Caco-2 (cell line): ENCODE data around the gene HMGB1. TPM values are rescaled to one million over a fixed set of nuclear protein-coding genes. Genes with fewer than 3 reads are reported as not detected.

Source experiments
- BruUV-seq: library from RNA; stranded (reverse); fragments of 400-500 nt; replicated peaks from 2 replicates; lab custom pipeline; 2021; lab: Mats Ljungman, UMichigan
- CTCF ChIA-PET: fragments of 300-600 bp; sonication (Branson Sonifier 250); formaldehyde crosslinking; loops from one replicate; lab custom pipeline; 2022; ENCODE audit warnings: antibody characterized with exemption; lab: Charles Lee
- POLR2A ChIA-PET: fragments of 300-600 bp; sonication (Branson Sonifier 250); formaldehyde crosslinking; loops from one replicate; lab custom pipeline; 2022; ENCODE audit warnings: antibody characterized with exemption; lab: Charles Lee
- DNase-seq, 2 experiments: peaks; one replicate each; pipeline versions ENCODE4 v3.0.0 to v3.0.0-alpha.2; 2020 to 2022
- H3K27me3 ChIP-seq: replicated peaks from 2 replicates; pipeline ENCODE4 v1.6.0; 2011; ENCODE audit warnings: low read length; ENCODE audit not compliant: control insufficient read depth, insufficient read depth
- H3K36me3 ChIP-seq: 2 replicates; pipeline ENCODE4 v1.5.1; 2011; ENCODE audit warnings: low read length; ENCODE audit not compliant: control insufficient read depth, insufficient read depth
- H3K4me1 ChIP-seq: fragments of 250-450 bp; sonication (Bioruptor Pico); 2 replicates; pipeline ENCODE4 v1.5.1; 2020; ENCODE audit warnings: mild to moderate bottlenecking
- H3K4me3 ChIP-seq: 2 replicates; pipeline ENCODE4 v1.5.1; 2011; ENCODE audit warnings: low read depth, mild to moderate bottlenecking, control low read depth, low read length
- H3K9me3 ChIP-seq: fragments of 250-450 bp; sonication (Bioruptor Pico); 2 replicates; pipeline ENCODE4 v1.5.1; 2020; ENCODE audit warnings: mild to moderate bottlenecking, moderate library complexity
- H3K27ac Mint-ChIP-seq: one replicate; pipeline ENCODE4 v1.8.0; 2022; ENCODE audit warnings: mixed read lengths; ENCODE audit not compliant: unreplicated experiment
- H3K27me3 Mint-ChIP-seq: one replicate; pipeline ENCODE4 v1.8.0; 2022; ENCODE audit warnings: mixed read lengths; ENCODE audit not compliant: insufficient read depth, unreplicated experiment
- H3K36me3 Mint-ChIP-seq: one replicate; pipeline ENCODE4 v1.8.0; 2022; ENCODE audit warnings: mild to moderate bottlenecking, mixed read lengths; ENCODE audit not compliant: insufficient read depth, unreplicated experiment
- H3K4me1 Mint-ChIP-seq: one replicate; pipeline ENCODE4 v1.8.0; 2022; ENCODE audit warnings: low read depth, mixed read lengths; ENCODE audit not compliant: unreplicated experiment
- H3K4me3 Mint-ChIP-seq: one replicate; pipeline ENCODE4 v1.8.0; 2022; ENCODE audit warnings: mild to moderate bottlenecking, moderate library complexity, mixed read lengths; ENCODE audit not compliant: unreplicated experiment
- H3K9me3 Mint-ChIP-seq: one replicate; pipeline ENCODE4 v1.8.0; 2022; ENCODE audit warnings: mixed read lengths; ENCODE audit not compliant: unreplicated experiment
- intact Hi-C: fragments of 100-400 bp; cut with micrococcal nuclease; formaldehyde crosslinking; loops from one replicate; pipeline ENCODE4 v1.10.0; 2022; ENCODE audit not compliant: unreplicated experiment
- total RNA-seq: library from RNA; stranded (reverse); gene quantifications from 2 replicates; pipeline ENCODE4 v1.2.3, GENCODE V29; 2022
- TF ChIP-seq, protein P1 (sequence below), 2 experiments: fragments of 200-600 bp in 1 of 2; IDR thresholded peaks; 1 replicate in 1 of 2; 2 replicates in 1 of 2; pipeline versions ENCODE4 v1.5.1 to v1.8.0; 2011 to 2022; ENCODE audit warnings: antibody characterized with exemption in 1 of 2, control low read depth in 1 of 2, inconsistent platforms in 1 of 2, low read depth in 1 of 2, low read length in 1 of 2, mild to moderate bottlenecking in 1 of 2, moderate library complexity in 1 of 2; ENCODE audit not compliant: insufficient read depth in 1 of 2, severe bottlenecking in 1 of 2, unreplicated experiment in 1 of 2

HMGB1 gene
- total RNA-seq, 1 experiment from 2014 or later: 598 TPM

DNA sequence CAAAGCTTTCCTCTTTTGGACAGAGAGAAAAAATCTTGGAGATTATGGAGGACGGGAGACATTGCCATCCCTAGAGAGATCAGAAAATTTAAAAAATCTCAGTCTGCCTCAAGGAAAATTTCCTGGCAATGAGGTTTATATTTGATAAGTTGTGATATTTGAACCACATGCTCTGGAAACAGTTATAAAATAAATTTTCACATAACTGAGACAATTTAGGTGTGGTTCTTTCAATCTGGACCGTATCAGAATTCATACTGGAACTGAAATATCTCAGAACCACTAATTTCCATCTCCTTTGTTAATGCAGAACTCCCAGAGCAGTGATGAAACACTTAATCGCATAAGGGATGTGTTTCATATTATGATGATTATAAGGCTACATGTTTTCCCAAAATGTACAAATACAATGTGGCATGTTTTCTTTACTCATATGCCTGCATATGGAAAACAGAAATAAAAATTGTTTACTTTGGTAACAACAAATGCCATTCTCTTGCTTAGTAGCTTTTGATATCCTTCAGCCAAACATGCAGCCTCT is 29.8 kb downstream of the HMGB1 start:
- H3K36me3 ChIP-seq: no peaks in the 10 kb centered on the region
- ChIA-PET POLR2A (no interaction called here), CTCF (no interaction called here)
- intact Hi-C loops: no loop called here
- no peak overlapping the region for H3K4me3 Mint-ChIP-seq
- no peaks in the 10 kb centered on the region for H3K4me1 Mint-ChIP-seq
- no peak for DNase-seq
- no peaks in the 10 kb centered on the region for H3K9me3 ChIP-seq
- BruUV-seq: no TSS peak
- no peaks in the 10 kb centered on the region for H3K27me3 Mint-ChIP-seq
- peaks cover 9% of the 10 kb centered on the region for H3K4me1 ChIP-seq
- H3K4me3 ChIP-seq: no peak overlapping the region
- H3K27me3 ChIP-seq: no peaks in the 10 kb centered on the region
- no peaks in the 10 kb centered on the region for H3K9me3 Mint-ChIP-seq
- TF ChIP-seq, protein P1, sequence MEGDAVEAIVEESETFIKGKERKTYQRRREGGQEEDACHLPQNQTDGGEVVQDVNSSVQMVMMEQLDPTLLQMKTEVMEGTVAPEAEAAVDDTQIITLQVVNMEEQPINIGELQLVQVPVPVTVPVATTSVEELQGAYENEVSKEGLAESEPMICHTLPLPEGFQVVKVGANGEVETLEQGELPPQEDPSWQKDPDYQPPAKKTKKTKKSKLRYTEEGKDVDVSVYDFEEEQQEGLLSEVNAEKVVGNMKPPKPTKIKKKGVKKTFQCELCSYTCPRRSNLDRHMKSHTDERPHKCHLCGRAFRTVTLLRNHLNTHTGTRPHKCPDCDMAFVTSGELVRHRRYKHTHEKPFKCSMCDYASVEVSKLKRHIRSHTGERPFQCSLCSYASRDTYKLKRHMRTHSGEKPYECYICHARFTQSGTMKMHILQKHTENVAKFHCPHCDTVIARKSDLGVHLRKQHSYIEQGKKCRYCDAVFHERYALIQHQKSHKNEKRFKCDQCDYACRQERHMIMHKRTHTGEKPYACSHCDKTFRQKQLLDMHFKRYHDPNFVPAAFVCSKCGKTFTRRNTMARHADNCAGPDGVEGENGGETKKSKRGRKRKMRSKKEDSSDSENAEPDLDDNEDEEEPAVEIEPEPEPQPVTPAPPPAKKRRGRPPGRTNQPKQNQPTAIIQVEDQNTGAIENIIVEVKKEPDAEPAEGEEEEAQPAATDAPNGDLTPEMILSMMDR (IDR thresholded peaks at IDR 0.05; ENCODE audit: insufficient read depth in 1 of 2, low read depth in 1 of 2, low read length in 1 of 2, severe bottlenecking in 1 of 2, unreplicated experiment in 1 of 2): no peak
- H3K27ac Mint-ChIP-seq: no peak overlapping the region
- H3K36me3 Mint-ChIP-seq: no peaks in the 10 kb centered on the region

DNA sequence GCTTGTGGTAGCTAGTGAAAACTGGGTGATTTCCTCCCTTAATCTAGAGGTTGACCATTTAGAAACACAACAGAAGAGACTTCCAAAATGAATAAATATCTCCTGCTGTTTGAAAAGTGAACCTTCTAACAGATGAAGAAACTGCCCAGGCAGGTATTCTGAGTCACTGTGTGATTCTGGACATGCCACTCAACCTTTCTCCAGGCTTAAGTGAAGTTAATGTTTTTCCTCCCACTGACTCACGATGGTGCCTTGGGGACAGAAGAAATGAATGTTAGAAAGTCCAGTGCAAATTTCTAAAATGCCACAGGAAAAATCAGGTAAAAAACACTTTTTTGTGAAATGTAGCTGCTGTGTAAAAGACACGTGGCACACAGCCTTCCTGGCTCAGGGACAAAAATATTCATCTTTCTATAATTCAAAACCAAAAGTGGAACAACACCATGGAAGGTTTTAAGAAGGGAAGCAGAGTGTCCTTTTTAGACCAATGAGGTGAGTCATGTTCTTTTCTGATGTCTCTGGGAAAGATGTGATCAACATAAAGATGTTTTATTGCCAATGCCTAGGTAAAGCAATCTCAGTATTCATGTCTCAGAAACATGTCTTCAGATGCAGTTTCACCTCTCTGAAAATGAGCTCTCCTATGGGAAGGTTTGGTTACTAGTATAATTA is 34.3 kb downstream of the HMGB1 start:
- Histone ChIP-seq H3K36me3 (no peaks in the 10 kb centered on the region), H3K4me3 (no peak overlapping the region), H3K9me3 (no peaks in the 10 kb centered on the region), H3K27me3 (no peaks in the 10 kb centered on the region), H3K4me1 (peaks cover 17% of the 10 kb centered on the region)
- no TSS peak for BruUV-seq
- POLR2A ChIA-PET: no interaction called here
- H3K4me1 Mint-ChIP-seq: peaks cover 8% of the 10 kb centered on the region
- H3K9me3 Mint-ChIP-seq: no peaks in the 10 kb centered on the region
- H3K36me3 Mint-ChIP-seq: no peaks in the 10 kb centered on the region
- intact Hi-C loops: no loop called here
- H3K27me3 Mint-ChIP-seq: no peaks in the 10 kb centered on the region
- TF ChIP-seq, protein P1 (IDR thresholded peaks at IDR 0.05; ENCODE audit: insufficient read depth in 1 of 2, low read depth in 1 of 2, low read length in 1 of 2, severe bottlenecking in 1 of 2, unreplicated experiment in 1 of 2): no peak
- peak in 1 of 2 experiments; percentile 33 for DNase-seq
- no peak overlapping the region for H3K4me3 Mint-ChIP-seq
- H3K27ac Mint-ChIP-seq: no peak overlapping the region
- CTCF ChIA-PET: no interaction called here

DNA sequence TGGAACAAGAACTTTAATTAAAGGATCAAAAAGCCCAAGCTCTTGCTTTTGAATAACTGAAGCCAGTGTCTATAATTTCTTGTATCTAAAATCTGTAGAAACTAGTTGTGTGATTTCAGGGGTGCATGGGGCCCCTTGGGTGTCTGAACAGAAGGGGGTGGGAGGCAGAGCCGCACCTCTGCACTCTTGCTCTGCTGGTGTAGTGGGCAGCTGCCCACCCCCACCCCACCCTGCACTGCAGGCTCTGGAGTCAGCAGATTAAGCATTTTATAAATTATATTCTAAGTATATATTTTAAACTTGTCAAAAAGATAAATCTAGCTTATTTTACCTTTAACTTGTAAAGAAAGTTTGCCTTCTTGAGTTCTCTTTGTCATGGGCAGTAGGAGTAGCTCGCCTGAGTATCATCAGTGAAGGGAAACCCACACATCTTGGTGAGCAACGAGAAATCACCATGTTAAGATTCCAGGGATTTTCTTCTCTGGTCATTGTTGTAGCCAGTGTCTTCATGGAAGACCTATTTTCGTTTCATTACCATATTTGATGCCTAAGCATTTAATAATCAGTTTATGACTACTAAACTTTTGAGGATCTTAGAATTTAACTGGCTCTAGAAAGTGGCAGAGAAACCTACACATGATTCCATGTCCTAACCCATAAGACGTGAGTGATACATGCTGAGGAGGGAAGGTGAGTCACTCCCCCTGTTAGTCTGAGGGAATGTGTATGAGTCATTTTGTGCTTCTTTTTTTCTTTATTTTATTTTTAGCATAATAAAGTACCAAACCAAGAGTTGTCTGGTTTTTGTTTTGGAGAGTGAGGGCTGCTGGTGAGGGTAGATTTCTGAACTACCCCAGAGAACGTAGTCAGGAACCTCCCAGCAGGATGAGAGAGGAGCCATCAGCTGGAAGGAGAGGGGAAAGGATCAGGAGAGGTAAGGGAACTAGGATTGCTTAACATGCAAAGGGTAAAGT is 35.7 kb downstream of the HMGB1 start:
- no TSS peak for BruUV-seq
- H3K27me3 Mint-ChIP-seq: no peaks in the 10 kb centered on the region
- H3K4me3 ChIP-seq: no peak overlapping the region
- no peaks in the 10 kb centered on the region for H3K27me3 ChIP-seq
- H3K9me3 Mint-ChIP-seq: no peaks in the 10 kb centered on the region
- CTCF ChIA-PET: no interaction called here
- POLR2A ChIA-PET: no interaction called here
- no peaks in the 10 kb centered on the region for H3K36me3 Mint-ChIP-seq
- no peak for DNase-seq
- no peaks in the 10 kb centered on the region for H3K9me3 ChIP-seq
- TF ChIP-seq, protein P1 (IDR thresholded peaks at IDR 0.05; ENCODE audit: insufficient read depth in 1 of 2, low read depth in 1 of 2, low read length in 1 of 2, severe bottlenecking in 1 of 2, unreplicated experiment in 1 of 2): no peak
- H3K27ac Mint-ChIP-seq: peak overlapping the region; percentile 70
- intact Hi-C loops: no loop called here
- peaks cover 17% of the 10 kb centered on the region for H3K4me1 ChIP-seq
- H3K36me3 ChIP-seq: no peaks in the 10 kb centered on the region
- peaks cover 8% of the 10 kb centered on the region for H3K4me1 Mint-ChIP-seq
- H3K4me3 Mint-ChIP-seq: no peak overlapping the region
